ENCODE results near the gene DAAM1.

DNA sequence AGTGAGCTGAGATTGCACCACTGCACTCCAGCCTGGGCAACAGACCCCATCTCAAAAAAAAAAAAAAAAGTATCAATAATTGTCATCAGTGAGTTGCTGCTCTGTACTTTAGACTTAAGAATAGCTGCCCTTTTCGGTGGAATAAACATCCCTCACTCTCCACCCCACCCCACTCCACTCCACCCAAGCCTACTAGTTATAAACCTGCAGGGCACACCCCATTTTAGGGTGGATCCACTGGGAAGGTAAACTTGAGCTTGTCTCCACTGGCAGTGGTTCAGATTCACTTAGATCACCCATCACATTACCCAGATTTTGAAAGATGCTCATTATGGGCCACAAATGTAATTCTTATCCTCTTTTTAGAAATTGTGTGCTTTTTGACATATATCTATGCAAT lies 170.3 kb downstream of the DAAM1 start:
- no peak for TF ChIP-seq CTCF (conservative IDR thresholded peaks at IDR 0.05; ENCODE audit: low read length)
- no peak for TF ChIP-seq EZH2phosphoT487 (IDR thresholded peaks at IDR 0.05; ENCODE audit: borderline replicate concordance, low read depth, low read length)

Measured in OCI-LY7 (cell line).